ENCODE data around the gene HPCAL4.
A peak's percentile ranks its signal among the peaks of the same experiment; 100 is the strongest.

Gene HPCAL4

GRCh38 chr1:39711104-39711965 is 20.1 kb upstream of the HPCAL4 start:
- peaks cover 74% of the 10 kb centered on the region for H3K27me3 Mint-ChIP-seq (ENCODE audit: low read depth)
- H3K4me1 Mint-ChIP-seq = no peaks in the 10 kb centered on the region
- no peak for TF ChIP-seq CTCF (IDR thresholded peaks at IDR 0.05; ENCODE audit: unreplicated experiment in 3 of 3)
- no peak overlapping the region for H3K27ac Mint-ChIP-seq
- H3K4me3 Mint-ChIP-seq = no peak overlapping the region
- no peaks in the 10 kb centered on the region for H3K9me3 Mint-ChIP-seq
- H3K36me3 Mint-ChIP-seq (ENCODE audit: low read depth) = no peaks in the 10 kb centered on the region

- Mint-ChIP-seq H3K9me3 (no peaks in the 10 kb centered on the region), H3K4me1 (no peaks in the 10 kb centered on the region), H3K27ac (no peak overlapping the region), H3K4me3 (no peak overlapping the region), H3K27me3 (ENCODE audit: low read depth) (peaks cover 58% of the 10 kb centered on the region), H3K36me3 (ENCODE audit: low read depth) (no peaks in the 10 kb centered on the region)
- TF ChIP-seq CTCF (IDR thresholded peaks at IDR 0.05; ENCODE audit: unreplicated experiment in 3 of 3) = no peak
These were observed 16.3 kb upstream of the HPCAL4 start for GRCh38 chr1:39707506-39707905.

GRCh38 chr1:39704757-39705156 is 13.5 kb upstream of the HPCAL4 start:
- Mint-ChIP-seq H3K4me3 (no peak overlapping the region), H3K36me3 (ENCODE audit: low read depth) (no peaks in the 10 kb centered on the region), H3K4me1 (peaks cover 17% of the 10 kb centered on the region), H3K27me3 (ENCODE audit: low read depth) (peaks cover 54% of the 10 kb centered on the region), H3K9me3 (no peaks in the 10 kb centered on the region), H3K27ac (no peak overlapping the region)
- TF ChIP-seq CTCF (IDR thresholded peaks at IDR 0.05; ENCODE audit: unreplicated experiment in 3 of 3) = no peak

GRCh38 chr1:39701049-39701439 is 9.8 kb upstream of the HPCAL4 start:
- no peak for TF ChIP-seq CTCF (IDR thresholded peaks at IDR 0.05; ENCODE audit: unreplicated experiment in 3 of 3)
- H3K27ac Mint-ChIP-seq = peak overlapping the region; percentile 24 to 89 (median 88)
- peak overlapping the region; percentile 14 to 59 (median 48) for H3K4me3 Mint-ChIP-seq
- H3K4me1 Mint-ChIP-seq = peaks cover 22% of the 10 kb centered on the region
- H3K9me3 Mint-ChIP-seq = no peaks in the 10 kb centered on the region
- H3K36me3 Mint-ChIP-seq (ENCODE audit: low read depth) = no peaks in the 10 kb centered on the region
- peaks cover 53% of the 10 kb centered on the region for H3K27me3 Mint-ChIP-seq (ENCODE audit: low read depth)

- no peaks in the 10 kb centered on the region for H3K36me3 Mint-ChIP-seq (ENCODE audit: low read depth)
- peaks cover 22% of the 10 kb centered on the region for H3K4me1 Mint-ChIP-seq
- H3K27ac Mint-ChIP-seq = peak overlapping the region in 1 of 3 experiments; percentile 89
- no peak for TF ChIP-seq CTCF (IDR thresholded peaks at IDR 0.05; ENCODE audit: unreplicated experiment in 3 of 3)
- H3K9me3 Mint-ChIP-seq = no peaks in the 10 kb centered on the region
- peaks cover 57% of the 10 kb centered on the region for H3K27me3 Mint-ChIP-seq (ENCODE audit: low read depth)
- no peak overlapping the region for H3K4me3 Mint-ChIP-seq
These were observed 9.1 kb upstream of the HPCAL4 start for GRCh38 chr1:39700348-39700747.

GRCh38 chr1:39699419-39699818 is 8.2 kb upstream of the HPCAL4 start:
- no peaks in the 10 kb centered on the region for H3K36me3 Mint-ChIP-seq (ENCODE audit: low read depth)
- peaks cover 27% of the 10 kb centered on the region for H3K4me1 Mint-ChIP-seq
- H3K4me3 Mint-ChIP-seq = no peak overlapping the region
- no peaks in the 10 kb centered on the region for H3K9me3 Mint-ChIP-seq
- no peak overlapping the region for H3K27ac Mint-ChIP-seq
- peaks cover 66% of the 10 kb centered on the region for H3K27me3 Mint-ChIP-seq (ENCODE audit: low read depth)
- no peak for TF ChIP-seq CTCF (IDR thresholded peaks at IDR 0.05; ENCODE audit: unreplicated experiment in 3 of 3)
